Mesenteric fat pad (tissue), 1 donor: ENCODE data around the gene NUCB1. TPM values are rescaled to one million over a fixed set of nuclear protein-coding genes. Genes with fewer than 3 reads are reported as not detected.

Source experiments
- total RNA-seq: library from RNA; stranded (reverse); fragmentation: NEBNext Ultra II Directional; extraction: Animal tissue kit (Norgen Biotek cat#: 25700); gene quantifications from one replicate; pipeline ENCODE4 v1.2.1, GENCODE V29; 2021
- donor health status: DM: yes; HTN: yes; CAD: no.

Gene NUCB1
- total RNA-seq, 1 donor from 2014 or later, result 304 TPM

Other genes with a start within 250 kb of the NUCB1 start
- gene NTN5, start 227.3 kb upstream of the NUCB1 start, total RNA-seq, result 0.51 TPM
- 0.19 TPM for gene FUT2, start 204.3 kb upstream of the NUCB1 start, total RNA-seq
- 0.58 TPM for gene MAMSTR, start 180.6 kb upstream of the NUCB1 start, total RNA-seq
- 34.5 TPM for gene RASIP1, start 159.7 kb upstream of the NUCB1 start, total RNA-seq
- gene IZUMO1, start 153.4 kb upstream of the NUCB1 start, total RNA-seq, result 2.0 TPM
- gene FUT1, start 147.7 kb upstream of the NUCB1 start, total RNA-seq, result 5.7 TPM
- not detected for gene FGF21, start 144.8 kb upstream of the NUCB1 start, total RNA-seq
- gene BCAT2, start 89.3 kb upstream of the NUCB1 start, total RNA-seq, result 20.3 TPM
- 9.4 TPM for gene HSD17B14, start 63.8 kb upstream of the NUCB1 start, total RNA-seq
- 44.9 TPM for gene PLEKHA4, start 31.7 kb upstream of the NUCB1 start, total RNA-seq
- gene PPP1R15A, start 27.9 kb upstream of the NUCB1 start, total RNA-seq, result 152 TPM
- not detected for gene TULP2, start 1.6 kb upstream of the NUCB1 start, total RNA-seq
- gene DHDH, start 33.4 kb downstream of the NUCB1 start, total RNA-seq, result 0.61 TPM
- 71.8 TPM for gene BAX, start 54.6 kb downstream of the NUCB1 start, total RNA-seq
- 9,334 TPM for gene FTL, start 65.0 kb downstream of the NUCB1 start, total RNA-seq
- 82.0 TPM for gene GYS1, start 93.0 kb downstream of the NUCB1 start, total RNA-seq
- 40.0 TPM for gene RUVBL2, start 93.6 kb downstream of the NUCB1 start, total RNA-seq
- not detected for gene LHB, start 116.8 kb downstream of the NUCB1 start, total RNA-seq
- gene CGB3, start 124.0 kb downstream of the NUCB1 start, total RNA-seq, result not detected
- gene CGB2, start 131.6 kb downstream of the NUCB1 start, total RNA-seq, result not detected
- gene CGB1, start 136.6 kb downstream of the NUCB1 start, total RNA-seq, result not detected
- not detected for gene CGB5, start 143.5 kb downstream of the NUCB1 start, total RNA-seq
- gene CGB8, start 148.8 kb downstream of the NUCB1 start, total RNA-seq, result not detected
- gene CGB7, start 157.4 kb downstream of the NUCB1 start, total RNA-seq, result not detected
- gene NTF4, start 164.5 kb downstream of the NUCB1 start, total RNA-seq, result not detected
- gene KCNA7, start 172.4 kb downstream of the NUCB1 start, total RNA-seq, result not detected
- gene SNRNP70, start 185.1 kb downstream of the NUCB1 start, total RNA-seq, result 148 TPM
- 4.2 TPM for gene LIN7B, start 214.1 kb downstream of the NUCB1 start, total RNA-seq
- not detected for gene C19orf73, start 218.8 kb downstream of the NUCB1 start, total RNA-seq
- 3.1 TPM for gene PPFIA3, start 219.2 kb downstream of the NUCB1 start, total RNA-seq